Ishikawa (cell line): ENCODE results near the gene APC2.

Experiments used
- CEBPB ChIP-seq: IDR thresholded peaks from 2 replicates; pipeline ENCODE4 v1.6.1; 2012
- CREB1 ChIP-seq: IDR thresholded peaks from 2 replicates; pipeline ENCODE4 v1.6.1; 2012; ENCODE audit warnings: low read depth
- EGR1 ChIP-seq: IDR thresholded peaks from 2 replicates; pipeline ENCODE4 v1.6.1; 2012
- EP300 ChIP-seq: IDR thresholded peaks from 2 replicates; pipeline ENCODE4 v1.6.1; 2012; ENCODE audit warnings: borderline replicate concordance
- FOXM1 ChIP-seq: IDR thresholded peaks from 2 replicates; pipeline ENCODE4 v1.6.1; 2012; ENCODE audit warnings: low read depth, borderline replicate concordance
- NFIC ChIP-seq: IDR thresholded peaks from 2 replicates; pipeline ENCODE4 v1.6.1; 2012
- RAD21 ChIP-seq: IDR thresholded peaks from 2 replicates; pipeline ENCODE4 v1.6.1; 2012; ENCODE audit warnings: low read depth
- TAF1 ChIP-seq: IDR thresholded peaks from 2 replicates; pipeline ENCODE4 v1.6.1; 2012; ENCODE audit warnings: low read depth, mild to moderate bottlenecking
- TCF12 ChIP-seq: IDR thresholded peaks from 2 replicates; pipeline ENCODE4 v1.6.1; 2012; ENCODE audit warnings: low read depth
- TEAD4 ChIP-seq: IDR thresholded peaks from 2 replicates; pipeline ENCODE4 v1.6.1; 2012
- YY1 ChIP-seq: IDR thresholded peaks from 2 replicates; pipeline ENCODE4 v1.6.1; 2012; ENCODE audit warnings: low read depth
- ZBTB7A ChIP-seq: IDR thresholded peaks from 2 replicates; pipeline ENCODE4 v1.6.1; 2012; ENCODE audit warnings: low read depth
- TF ChIP-seq, protein P1 (sequence below): IDR thresholded peaks from 2 replicates; pipeline ENCODE4 v1.6.1; 2012
- TF ChIP-seq, protein P2 (sequence below): IDR thresholded peaks from 2 replicates; pipeline ENCODE4 v1.6.1; 2012
- TF ChIP-seq, protein P3 (sequence below): IDR thresholded peaks from 2 replicates; pipeline ENCODE4 v1.6.1; 2012; ENCODE audit warnings: low read depth, mild to moderate bottlenecking

The APC2 gene

DNA sequence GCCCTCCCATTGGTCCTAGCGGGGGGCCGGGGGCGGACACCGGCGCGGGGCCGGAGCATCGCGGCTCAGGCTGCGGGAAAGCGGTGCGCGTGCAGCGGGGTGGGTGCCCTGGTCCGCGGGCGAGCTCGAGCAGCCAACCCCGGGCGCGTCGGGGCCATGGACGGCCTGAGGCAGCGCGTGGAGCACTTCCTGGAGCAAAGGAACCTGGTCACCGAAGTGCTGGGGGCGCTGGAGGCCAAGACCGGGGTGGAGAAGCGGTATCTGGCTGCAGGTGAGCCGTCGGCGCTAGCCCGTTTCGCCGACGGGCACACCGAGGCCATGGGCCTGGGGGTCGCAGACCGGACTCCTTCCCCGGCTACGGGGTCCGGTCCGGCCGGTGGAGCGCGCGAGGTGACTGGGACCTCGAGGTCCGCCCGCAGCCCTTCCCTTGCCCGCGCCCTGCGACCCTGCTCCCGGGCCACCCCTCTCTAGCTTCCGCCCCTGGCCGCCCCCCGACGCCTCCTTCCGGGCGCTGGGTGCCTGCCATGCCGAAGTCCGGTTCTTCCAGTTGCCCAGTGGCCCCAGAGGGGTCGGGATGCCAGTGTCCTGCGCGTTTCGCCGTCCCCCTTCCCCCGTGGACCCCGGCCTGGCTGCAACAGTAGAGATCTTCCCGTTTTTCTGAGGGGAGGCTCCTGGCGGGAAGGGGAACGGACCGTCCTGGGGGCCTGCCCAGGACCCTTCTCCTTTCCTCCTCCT, 41.4 kb downstream of the APC2 start, which contains the start of gene REEP6:
Gene REEP6 (plus strand): TSS at position 68 of the 735 bp plus-strand sequence. CDS start 89 bp downstream, at position 157.
- TF ChIP-seq TEAD4: no peak
- TF ChIP-seq CREB1: no peak
- TF ChIP-seq, protein P1, sequence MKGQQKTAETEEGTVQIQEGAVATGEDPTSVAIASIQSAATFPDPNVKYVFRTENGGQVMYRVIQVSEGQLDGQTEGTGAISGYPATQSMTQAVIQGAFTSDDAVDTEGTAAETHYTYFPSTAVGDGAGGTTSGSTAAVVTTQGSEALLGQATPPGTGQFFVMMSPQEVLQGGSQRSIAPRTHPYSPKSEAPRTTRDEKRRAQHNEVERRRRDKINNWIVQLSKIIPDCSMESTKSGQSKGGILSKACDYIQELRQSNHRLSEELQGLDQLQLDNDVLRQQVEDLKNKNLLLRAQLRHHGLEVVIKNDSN: no peak
- TF ChIP-seq CEBPB: no peak
- no peak for TF ChIP-seq FOXM1
- TF ChIP-seq TAF1: 0 out of 2 replicates have a peak, but pooled peaks have one; percentile 4
- TF ChIP-seq RAD21: no peak
- TF ChIP-seq, protein P2, sequence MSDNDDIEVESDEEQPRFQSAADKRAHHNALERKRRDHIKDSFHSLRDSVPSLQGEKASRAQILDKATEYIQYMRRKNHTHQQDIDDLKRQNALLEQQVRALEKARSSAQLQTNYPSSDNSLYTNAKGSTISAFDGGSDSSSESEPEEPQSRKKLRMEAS: peak; percentile 95
- TF ChIP-seq, protein P3, sequence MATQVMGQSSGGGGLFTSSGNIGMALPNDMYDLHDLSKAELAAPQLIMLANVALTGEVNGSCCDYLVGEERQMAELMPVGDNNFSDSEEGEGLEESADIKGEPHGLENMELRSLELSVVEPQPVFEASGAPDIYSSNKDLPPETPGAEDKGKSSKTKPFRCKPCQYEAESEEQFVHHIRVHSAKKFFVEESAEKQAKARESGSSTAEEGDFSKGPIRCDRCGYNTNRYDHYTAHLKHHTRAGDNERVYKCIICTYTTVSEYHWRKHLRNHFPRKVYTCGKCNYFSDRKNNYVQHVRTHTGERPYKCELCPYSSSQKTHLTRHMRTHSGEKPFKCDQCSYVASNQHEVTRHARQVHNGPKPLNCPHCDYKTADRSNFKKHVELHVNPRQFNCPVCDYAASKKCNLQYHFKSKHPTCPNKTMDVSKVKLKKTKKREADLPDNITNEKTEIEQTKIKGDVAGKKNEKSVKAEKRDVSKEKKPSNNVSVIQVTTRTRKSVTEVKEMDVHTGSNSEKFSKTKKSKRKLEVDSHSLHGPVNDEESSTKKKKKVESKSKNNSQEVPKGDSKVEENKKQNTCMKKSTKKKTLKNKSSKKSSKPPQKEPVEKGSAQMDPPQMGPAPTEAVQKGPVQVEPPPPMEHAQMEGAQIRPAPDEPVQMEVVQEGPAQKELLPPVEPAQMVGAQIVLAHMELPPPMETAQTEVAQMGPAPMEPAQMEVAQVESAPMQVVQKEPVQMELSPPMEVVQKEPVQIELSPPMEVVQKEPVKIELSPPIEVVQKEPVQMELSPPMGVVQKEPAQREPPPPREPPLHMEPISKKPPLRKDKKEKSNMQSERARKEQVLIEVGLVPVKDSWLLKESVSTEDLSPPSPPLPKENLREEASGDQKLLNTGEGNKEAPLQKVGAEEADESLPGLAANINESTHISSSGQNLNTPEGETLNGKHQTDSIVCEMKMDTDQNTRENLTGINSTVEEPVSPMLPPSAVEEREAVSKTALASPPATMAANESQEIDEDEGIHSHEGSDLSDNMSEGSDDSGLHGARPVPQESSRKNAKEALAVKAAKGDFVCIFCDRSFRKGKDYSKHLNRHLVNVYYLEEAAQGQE: no peak
- peak; percentile 72 for TF ChIP-seq EGR1
- no peak for TF ChIP-seq NFIC
- no peak for TF ChIP-seq YY1
- no peak for TF ChIP-seq TCF12
- TF ChIP-seq EP300: no peak
- no peak for TF ChIP-seq ZBTB7A

DNA sequence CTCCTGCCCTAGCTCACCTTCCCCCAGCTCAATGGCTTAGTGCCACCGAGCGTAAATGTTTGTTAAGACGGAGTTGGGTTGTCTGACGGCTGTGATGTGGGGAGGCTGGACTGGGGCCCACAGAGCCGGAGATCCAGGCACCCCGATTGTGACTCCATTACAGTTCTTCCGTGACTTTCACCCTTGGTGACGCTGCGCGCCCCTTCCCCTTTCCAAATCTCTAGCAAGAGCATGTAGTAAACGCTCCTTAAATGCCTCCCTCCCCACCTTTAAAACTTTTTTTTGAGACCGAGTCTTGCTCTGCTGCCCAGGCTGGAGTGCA, 41.9 kb downstream of the APC2 start:
- TF ChIP-seq CREB1 (no peak), RAD21 (no peak), TAF1 (no peak), TEAD4 (no peak), TCF12 (no peak), EP300 (no peak), FOXM1 (no peak), NFIC (no peak), YY1 (no peak), ZBTB7A (no peak), CEBPB (no peak), EGR1 (no peak)
- TF ChIP-seq, protein P2: no peak
- TF ChIP-seq, protein P1: no peak
- TF ChIP-seq, protein P3: no peak

DNA sequence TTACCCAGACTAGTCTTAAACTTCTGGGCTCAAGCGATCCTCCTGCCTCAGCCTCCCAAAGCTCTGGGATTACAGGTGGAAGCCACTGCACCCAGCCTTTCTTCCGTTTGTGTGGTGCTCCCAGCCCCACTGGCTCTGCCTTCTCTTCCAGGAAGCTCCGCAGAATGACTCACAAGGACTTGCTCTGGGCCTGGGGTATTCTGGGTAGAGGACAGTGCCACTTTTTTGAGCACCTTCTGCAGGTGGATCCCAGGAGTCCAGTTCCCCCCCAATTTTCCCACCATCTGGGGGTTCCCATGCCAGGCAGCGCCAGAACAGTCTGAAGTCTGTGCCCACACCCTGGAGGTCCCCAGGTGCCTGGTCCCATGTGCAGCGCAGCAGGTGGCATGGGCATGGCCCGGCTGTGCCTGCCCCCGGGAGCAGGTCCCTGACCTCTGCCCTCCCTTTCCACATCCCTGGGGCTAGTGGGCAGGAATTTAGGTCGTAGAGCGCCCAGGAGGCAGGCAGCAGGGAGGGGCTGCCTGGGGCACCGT, 42.6 kb downstream of the APC2 start:
- TF ChIP-seq CREB1: no peak
- TF ChIP-seq TEAD4: no peak
- TF ChIP-seq CEBPB: no peak
- TF ChIP-seq, protein P2: no peak
- TF ChIP-seq TAF1: no peak
- no peak for TF ChIP-seq TCF12
- TF ChIP-seq YY1: no peak
- TF ChIP-seq, protein P1: no peak

DNA sequence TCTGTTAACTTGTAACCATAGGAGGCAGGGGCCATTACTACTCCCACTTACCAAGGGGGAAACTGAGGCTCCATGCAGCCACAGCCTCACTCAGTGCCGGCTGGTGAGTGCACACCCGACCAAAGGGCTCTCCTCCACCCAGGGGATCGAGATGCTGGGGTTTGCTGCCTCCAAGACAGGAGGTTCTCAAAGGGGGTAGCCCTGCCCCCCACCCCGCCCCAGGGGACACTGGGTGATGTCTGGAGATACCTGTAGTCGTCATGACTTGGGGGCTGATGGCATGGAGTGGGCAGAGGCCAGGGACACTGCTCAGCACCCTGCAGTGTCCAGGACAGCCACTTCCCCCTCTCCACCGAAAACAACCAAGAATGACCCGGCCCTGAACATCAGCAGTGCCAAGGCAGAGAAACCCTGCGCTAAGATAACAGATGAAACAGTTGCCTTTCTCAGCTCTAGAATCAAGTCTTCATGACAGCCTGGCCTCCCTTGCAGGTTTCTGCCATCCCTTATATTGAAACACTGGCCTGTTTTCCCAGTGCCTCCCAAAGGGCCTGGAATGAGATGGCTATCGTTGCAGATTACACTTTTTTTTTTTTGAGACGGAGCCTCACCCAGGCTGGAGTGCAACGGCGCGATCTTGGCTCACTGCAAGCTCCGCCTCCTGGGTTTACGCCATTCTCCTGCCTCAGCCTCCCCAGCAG, 44.3 kb downstream of the APC2 start:
- TF ChIP-seq EGR1: no peak
- no peak for TF ChIP-seq TAF1
- TF ChIP-seq FOXM1: no peak
- no peak for TF ChIP-seq CREB1
- no peak for TF ChIP-seq TEAD4
- no peak for TF ChIP-seq YY1
- TF ChIP-seq NFIC: no peak
- TF ChIP-seq, protein P2: no peak
- TF ChIP-seq TCF12: no peak
